Measurements from ENCODE around the gene OPCML.

The OPCML gene

DNA sequence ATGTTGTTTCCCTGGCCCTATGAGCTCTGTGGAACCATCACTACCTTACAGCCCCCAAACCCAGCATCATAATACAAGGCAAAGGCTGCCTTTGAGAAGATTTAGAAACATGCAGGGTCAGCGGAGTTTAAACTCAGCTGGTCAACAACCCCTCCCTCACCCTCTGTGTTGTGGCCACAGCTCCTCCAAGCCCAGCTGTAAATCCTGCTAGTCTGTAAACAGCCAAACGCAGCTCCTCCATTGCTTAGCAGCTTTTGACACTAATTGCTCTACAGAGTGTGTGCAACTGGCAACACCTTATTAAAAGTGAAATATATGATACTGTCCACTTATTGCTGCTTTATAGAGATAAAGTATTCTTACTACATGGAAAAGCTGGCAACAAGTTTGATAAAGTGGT, 29.1 kb downstream of the OPCML start:
- no peak for DNase-seq (ENCODE audit: low spot score)

DNA sequence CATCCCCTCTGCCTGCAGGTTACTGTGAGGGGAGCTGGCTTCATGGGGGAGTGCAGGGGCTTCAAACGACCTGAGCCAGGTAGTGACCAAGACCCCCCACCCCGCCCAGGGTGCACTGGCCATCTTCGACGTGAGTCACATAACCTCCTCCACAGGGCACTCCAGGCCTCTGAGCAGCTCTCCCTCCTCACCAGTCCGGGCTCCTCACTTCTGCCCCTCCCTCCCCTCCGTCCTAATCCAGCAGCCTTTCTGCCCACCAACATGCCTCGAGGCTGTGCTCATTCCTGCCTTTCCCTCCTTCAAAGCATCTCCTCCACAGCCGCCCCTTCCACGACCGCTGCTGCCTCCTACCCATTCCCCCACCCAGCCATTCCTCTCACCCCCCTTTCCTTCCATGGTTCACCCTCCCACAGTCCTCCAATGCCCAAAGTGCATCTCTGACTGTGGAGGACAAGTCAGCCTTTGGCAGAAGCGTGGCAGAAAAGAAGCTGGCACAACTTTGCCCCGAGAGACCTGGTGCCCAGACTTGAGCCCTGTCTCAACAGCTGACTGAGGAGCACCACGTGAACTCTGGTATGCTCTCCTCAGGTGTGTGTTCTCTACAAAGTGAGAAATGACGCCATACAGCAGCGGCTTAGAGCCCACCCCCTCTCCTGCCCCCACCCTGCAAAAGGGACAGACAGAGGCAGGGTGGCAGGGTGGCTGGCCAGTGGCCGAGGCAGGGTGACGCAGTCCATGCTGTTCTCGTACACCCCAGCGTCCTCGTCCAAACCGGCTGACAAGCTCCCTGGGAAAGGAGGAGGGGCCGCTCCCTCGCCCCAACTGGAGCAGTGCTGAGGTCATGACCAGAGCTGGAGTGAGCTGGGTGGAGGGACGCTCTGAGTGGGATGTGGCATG, 30.4 kb downstream of the OPCML start:
- no peak for DNase-seq (ENCODE audit: low spot score)

DNA sequence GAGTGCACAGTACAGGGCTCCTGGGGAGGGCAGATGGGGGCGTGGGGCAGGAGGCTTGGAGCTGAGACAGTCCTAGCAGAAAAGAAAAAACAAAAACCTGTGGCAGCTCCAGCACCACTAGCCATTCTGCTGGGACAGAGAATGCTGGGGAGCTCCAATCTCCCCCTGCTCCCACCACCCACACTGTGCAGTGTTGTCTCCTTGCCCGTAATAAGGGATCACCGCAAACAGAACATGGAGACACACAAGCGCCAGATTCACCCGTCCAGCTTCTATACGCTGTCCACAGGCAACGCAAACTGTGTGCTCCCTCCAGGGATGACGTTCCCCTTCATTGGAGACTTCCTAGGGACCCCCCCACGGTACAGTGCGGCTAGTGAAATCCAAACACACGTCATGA, 31.4 kb downstream of the OPCML start:
- DNase-seq (ENCODE audit: low spot score): no peak

DNA sequence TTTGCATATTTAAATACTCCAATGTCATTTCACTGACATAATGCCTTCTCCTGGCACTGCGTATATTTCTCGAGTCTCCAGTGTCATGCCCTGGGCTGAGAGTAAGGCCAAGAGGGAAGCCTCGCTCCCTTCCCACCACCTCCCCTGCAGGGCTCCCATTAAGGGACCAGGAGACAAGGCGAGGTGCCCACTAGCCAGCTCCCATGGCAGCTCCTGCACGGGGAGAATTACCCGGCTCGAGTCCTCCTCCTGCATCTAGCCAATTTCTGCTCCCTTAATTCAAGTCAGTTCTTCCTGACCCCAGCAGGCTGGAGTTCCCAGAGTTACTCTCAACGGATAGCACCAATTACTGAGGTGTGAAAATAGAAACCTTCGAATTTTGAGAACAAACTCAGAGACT, 31.9 kb downstream of the OPCML start:
- DNase-seq (ENCODE audit: low spot score): no peak

DNA sequence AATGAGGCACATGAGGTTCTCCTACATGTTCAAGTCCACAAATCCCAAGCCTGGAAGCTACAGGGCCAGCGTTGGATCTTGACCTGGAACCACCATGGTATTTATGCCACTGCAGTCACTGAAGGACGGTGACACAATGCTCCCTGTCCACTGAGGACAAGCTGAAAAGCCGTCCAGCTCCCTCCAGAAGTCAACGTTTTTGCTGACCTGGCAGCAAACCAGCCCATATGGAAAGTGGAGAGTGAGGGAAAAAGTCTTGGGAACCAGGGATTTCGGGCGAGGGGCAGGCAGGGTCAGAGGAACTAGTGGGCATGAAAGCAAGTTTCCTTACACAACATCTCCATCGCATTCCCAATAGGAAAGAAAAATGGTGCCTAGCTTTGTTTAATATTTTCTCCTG, 33.3 kb downstream of the OPCML start:
- no peak for DNase-seq (ENCODE audit: low spot score)

DNA sequence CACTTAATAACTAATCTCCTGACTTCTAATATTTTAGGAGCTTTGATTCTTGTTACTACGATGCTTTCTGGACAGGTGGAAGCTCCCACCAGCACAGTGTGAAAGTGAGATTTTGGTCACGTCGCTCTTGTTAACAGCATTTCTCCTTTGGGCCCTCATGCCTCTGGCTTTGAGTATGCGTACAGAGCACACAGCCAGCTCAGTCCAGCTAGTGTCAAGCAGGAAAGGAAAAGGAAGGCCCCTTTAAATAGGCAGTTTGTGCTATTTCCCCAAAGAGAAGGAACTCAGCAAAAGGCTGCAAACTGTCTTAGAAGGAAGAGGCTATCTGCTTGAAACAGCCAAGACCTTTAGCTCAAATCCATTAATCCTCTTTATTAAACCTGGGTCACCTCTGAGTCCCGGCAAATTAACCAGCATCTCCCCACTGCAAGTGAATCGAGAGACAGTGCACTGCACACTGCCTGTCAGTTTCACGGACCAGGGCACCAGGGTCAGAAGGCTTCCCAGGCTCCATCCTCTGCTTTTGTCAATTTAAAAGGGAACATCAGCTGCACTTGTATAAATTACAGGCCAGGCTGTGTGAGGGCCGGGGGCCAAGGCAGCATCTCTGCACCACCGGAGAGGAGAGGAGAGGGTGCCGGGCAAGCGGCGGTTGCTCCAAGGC, 34.7 kb downstream of the OPCML start:
- no peak for DNase-seq (ENCODE audit: low spot score)

DNA sequence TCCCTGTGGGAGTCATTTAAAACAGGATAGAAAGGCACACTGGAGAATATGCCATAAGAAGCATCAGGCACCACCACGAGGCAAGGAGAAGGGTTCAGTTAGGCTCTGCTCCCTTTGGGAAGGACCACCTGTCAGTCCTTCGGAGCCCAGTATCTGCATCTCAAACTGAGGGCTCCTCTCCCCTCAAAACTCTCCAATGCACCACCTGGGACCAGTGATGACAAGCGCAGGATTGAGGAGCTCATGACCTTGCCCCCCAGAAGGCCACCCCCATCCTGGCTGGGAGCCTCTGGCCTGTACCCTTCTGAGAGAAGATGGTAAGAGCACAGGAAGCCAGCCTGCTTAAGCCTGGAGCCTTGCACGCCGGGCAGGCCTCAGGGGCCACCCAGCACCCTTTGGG, 39.4 kb downstream of the OPCML start:
- DNase-seq (ENCODE audit: low spot score): no peak

DNA sequence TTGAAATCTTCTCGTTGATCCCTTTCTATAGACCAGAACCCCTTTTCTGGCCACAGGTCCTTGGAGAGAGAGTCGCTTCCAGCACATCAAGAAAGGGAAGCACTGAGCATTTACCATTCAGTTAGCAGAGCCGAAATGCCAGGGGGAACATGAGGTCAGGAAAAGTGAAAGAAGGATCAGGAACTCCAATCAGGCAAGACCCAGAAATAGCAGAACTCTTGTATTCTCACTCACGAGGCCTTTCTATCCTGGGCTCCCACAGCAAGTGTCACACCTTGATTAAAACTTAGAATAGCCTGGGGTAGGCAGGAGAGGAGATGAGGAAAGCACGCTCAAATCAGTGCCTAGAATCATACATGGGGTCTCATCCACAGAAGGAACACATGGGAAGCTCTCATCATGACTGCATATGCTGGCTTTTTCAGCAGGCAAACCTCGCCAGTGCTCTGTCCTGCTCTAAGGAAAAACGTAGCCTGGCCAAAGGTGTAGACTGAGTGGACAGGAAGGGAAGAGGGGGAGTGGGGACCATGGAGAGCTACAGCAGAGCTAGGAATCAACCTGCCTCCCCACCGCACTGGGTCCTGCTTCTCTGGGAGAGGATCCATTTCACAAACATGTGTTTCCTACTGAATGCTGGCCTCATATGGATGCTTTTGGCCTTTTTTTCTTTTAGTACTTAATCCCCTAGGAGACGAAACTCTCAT, 40.5 kb downstream of the OPCML start:
- no peak for DNase-seq (ENCODE audit: low spot score)

DNA sequence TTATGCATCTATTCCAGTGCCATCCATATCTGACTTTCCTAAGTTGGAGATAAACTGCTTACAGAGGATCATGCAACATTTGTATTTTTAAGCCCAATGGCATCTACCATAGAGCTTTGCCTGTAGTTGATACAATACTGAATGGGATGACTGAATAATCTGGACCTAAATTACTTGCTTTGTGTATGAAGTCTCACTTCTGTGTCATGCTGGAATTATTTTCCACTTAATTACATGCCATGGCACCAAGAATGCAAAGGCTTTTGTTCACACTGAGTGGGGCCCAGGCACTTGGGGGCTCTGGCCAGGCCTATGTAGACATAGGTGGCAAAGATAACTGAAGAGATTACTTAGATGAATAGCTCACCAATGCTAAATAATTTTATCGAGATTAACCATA, 51.6 kb downstream of the OPCML start:
- DNase-seq (ENCODE audit: low spot score): no peak

DNA sequence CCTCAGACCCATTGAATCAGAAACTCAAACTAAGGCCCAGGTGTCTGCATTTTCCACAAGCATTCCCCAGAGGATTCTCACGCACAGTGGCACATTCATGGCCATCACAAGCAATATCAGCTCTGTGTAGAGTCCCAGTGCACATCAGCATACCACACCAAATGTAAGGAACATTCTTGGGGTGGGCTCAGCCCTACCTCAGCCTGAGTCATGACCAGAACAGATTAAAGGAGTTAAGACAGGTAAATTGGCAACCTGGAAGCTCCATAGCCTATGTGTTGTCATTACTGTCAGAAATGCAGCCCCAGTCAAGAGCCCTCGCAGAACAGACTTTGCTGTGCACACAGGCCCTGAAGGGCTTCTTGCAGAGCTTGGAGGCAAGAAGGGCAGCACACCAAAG, 53.1 kb downstream of the OPCML start:
- DNase-seq (ENCODE audit: low spot score): no peak

DNA sequence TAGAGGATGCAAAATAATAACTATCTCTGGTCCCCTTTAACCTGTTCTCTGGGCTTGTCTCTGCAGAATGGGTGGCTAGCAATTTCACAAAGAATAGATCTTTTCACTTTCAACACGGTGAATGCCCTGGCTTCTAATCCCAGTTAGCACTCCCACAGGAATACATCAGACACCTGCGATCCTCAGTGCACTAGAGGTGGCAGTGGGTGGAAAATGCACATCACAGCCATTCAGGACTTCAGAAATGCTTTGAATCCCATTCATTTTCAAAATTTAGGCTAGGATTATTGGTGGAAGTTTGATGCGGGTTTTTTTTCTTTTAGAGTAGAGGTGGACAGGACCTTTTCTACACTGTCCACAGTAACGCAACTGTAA, 55.1 kb downstream of the OPCML start:
- DNase-seq (ENCODE audit: low spot score): no peak

DNA sequence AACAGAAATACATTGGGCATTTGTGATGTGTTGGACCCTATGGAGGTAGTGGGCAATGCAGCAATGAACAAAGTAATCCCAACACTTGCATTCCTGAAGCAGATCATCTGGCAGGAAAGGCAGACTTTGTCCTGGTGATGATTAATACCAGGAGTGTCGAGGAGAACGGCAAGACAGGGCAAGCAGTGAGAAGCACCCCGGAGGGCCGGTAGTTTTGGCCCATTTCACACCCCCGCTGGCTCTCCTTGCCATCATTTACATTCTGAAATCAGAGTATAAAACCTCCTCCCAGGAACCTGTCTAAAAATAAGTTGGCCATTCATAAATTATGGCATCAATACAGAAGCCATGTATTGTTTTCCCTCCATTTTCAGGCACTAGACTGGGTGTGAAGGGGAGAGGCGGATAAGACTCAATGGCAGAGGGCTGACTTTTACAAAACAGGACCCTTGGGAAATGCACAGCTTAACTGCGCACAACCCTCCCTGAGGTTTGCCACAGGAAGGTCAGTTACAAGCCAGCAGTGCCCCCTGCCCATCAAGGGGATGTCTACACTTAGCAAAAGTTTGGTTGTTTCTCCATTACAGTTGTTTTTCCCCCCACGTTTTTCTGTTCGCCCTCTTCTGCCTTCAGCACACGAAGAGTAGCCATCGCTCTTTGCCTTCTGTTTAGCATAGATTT, 55.6 kb downstream of the OPCML start:
- no peak for DNase-seq (ENCODE audit: low spot score)

DNA sequence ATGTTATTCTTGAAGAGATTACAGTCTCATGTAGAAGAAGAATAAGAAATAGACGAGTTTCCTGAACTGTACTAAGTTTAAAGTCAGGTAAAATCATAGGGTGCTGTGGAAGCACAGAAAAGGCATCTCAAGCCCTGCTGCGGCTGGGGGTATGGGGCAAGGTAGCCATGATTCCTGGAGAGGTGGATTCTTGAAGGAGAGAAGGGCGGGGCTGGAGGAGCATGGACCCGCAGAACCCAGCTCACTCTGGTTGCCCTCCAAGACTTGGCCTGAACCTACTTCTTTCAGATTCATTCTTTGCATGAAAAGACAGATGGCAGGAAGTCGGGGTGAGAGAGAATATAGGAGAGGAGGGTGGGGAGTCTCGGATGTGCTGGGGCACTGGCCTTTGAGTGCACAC, 57.8 kb downstream of the OPCML start:
- no peak for DNase-seq (ENCODE audit: low spot score)

DNA sequence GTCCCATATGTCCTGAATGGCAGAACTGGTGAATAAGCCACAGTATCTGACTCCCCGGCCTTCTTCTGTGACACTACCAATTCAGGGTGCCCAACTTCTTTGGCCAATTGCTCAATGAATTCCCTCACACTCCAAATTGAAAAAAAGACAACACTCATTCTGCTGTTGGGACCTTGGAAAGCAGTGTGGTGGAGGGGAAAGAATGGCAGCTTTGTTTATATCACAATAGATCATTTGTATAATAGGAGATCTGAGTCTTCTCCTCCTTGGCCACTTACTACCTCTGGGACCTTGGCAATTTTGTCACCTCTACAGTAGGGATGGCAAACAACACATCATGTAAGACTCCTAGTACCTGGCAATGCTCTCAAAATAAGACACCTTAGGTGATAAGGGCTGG, 64.6 kb downstream of the OPCML start:
- no peak for DNase-seq (ENCODE audit: low spot score)

DNA sequence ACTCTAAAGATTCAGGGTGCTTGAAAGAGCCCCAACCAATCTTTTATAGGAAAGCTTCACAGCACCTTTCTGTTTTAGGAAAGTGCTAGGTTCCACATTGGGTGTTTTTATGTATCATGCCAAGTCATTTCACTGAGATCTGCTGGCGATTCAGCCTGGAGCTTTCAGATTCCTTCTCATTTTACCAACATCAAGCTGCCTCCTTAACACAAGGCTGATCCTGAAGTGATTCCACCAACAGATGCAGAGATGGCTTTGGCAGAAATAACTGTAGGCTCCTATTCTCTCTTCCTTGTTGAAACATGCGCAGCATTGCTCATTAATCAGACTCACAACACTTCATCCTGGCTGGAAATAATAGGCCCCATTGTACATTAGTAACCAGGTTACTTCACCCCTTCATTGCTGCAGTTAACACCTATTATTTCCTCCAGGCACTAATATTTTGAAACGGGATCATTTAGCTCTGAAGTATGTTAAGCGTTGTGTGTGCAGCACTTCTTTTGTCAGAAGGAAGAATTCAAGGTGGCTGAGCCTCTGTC, 89.0 kb downstream of the OPCML start:
- DNase-seq (ENCODE audit: low spot score): no peak

DNA sequence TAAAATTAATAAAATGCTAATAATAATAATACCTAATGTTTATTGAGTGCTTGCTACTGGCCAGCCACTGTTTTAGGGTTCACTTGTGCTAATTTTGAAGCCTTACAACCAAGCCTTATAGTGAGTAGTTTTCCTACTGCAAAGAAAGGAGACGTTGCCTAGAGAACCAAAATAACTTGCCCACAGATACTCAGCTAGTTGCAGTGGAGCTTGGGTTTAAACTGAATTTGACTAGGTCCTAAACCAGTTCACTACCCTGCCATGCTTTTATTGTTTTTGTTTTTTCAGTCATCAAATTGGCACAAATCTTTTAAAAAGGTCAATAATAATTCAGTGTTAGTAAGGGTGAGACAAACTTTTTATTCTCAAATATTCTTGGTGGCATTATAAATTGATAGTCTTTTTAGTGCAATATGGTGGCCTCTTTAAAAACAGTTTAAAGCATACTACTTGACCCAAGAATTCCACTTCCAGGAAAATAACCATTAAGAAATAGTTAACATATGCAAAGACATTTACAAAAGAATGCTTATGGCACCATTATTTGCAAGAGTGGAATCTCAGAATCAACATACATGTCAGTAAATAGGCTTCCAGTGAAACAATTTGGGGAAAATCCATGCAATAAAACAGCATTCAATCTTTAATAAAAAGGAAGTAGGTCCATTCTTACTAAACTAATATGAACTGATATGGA, 90.2 kb downstream of the OPCML start:
- DNase-seq (ENCODE audit: low spot score): no peak

DNA sequence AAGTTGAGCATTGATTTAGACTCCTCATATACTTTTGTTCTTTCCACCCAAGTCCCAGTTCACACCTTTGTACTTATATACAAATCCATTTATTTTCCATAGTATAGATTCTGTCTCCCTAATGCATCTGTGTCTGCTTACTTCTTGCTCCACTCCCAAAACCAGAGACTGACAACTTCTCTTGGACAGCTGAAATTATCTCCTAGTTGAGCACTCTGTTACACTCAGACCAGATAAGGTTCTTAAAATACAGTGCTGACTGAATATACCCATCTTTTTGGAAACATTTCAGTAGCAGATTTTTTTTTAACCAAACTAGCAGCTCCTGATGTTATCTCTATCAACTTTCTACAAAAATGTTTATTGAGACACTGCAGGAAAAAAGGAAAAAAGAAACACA, 106.3 kb downstream of the OPCML start:
- no peak for DNase-seq (ENCODE audit: low spot score)

DNA sequence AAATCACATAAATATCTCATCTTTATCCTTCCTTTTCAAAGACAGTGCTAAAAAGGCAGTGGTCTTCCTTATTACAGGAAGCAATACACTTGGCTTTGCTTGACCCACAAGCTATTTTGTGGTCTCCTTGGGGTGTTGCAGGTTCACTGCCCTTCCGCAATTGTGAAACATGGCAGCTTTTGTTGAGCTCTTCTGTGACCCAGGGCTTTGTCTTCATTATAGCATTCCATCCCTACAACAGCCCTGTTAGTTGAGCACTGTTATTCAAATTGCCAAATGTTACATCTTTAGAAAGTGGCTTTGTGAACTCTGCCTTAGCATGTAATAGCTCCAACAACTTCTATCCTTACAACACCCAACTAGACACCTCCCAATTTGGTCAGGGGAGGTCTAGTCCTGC, 107.1 kb downstream of the OPCML start:
- no peak for DNase-seq (ENCODE audit: low spot score)

DNA sequence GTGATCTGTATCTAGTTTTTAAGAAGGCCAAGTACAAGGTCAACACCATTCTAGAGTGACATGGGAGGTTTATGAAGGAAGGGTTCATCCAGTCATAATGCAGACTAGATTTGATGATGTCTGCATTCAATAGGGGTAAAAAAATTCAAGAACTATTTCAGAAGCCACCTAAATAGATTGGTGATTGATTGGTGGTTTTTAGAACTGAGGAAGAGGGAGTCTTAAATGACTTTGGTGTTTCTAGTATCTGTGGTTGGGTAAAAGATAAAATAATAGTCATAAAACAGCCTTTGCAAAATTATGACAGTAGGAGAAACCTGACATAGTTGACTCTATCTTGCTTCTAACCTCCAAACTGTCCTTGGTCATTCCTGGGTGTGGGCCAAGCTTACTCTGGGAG, 114.1 kb downstream of the OPCML start:
- DNase-seq (ENCODE audit: low spot score): no peak

DNA sequence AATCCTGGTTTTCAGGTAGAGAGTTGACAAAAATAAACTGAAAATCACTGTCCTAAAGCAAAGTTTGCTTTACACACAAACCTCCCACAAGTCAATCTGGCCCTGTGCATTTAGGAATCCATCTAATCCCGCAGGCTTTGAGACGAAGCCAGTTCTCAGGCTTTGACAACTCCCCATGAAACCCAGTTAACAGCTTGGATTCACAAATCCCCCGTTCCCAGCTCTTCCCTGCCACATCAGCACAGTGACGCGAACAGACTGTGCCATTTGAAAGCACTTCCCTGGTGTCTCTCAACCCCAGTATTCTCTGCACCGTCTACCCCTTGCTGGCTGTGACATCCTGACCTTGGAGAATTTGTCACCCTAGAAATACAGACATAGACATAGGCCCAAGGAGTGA, 117.8 kb downstream of the OPCML start:
- DNase-seq (ENCODE audit: low spot score): no peak

DNA sequence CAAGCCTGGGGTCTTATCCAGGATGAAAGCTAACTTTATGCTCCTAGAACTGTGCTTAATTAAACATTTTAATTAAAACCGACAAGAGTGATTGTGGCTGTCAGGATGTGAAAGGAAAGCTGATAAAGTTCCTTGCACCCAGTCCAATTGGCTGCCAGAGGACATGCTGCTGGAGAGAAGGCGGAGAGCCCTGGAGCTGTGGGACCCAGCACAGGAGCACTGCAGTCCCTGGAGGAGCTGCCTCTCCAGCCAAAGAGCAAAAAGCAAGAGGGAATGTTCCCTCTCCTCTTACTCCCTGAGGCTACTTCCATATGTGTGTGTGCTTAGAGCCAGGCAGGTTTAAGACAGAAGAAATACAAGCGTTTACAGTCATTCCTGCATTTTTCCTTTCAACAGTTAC, 118.6 kb downstream of the OPCML start:
- no peak for DNase-seq (ENCODE audit: low spot score)

DNA sequence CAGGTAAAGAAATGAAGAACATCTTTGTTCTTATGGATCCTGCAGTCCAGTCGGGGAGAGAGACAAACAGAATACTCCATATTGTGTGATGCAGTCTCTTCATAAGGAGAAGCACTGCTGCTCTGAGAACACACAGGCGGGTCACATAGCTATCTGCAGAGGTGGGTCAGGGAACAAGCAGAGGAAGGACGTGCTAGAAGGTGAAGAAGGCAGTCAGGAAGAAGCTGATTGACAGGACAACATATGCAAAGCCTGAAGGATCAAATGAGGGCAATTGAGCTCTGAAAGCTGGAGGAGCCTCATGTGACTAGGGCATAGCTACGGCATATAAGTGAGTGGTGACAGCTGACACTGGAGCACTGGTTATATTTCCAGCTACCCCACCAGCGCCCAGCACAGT, 122.5 kb downstream of the OPCML start:
- no peak for DNase-seq (ENCODE audit: low spot score)

All from HuH-7 (cell line).